ENCODE data around the gene NDOR1.
A peak's percentile ranks its signal among the peaks of the same experiment; 100 is the strongest.

The NDOR1 gene

GRCh38 chr9:137178201-137178938 lies 27.1 kb upstream of the NDOR1 start:
- intact Hi-C loops (cut with DNase I): no loop called here
- no peak for DNase-seq

- no peak for DNase-seq
- intact Hi-C loops (cut with DNase I): no loop called here
Measured at GRCh38 chr9:137178939-137179630, 26.4 kb upstream of the NDOR1 start.

- intact Hi-C loops (cut with DNase I): loop anchor here (10.0 kb wide), 1 partner anchor 55 kb away; no protein-coding TSS in a partner anchor
Measured at GRCh38 chr9:137179761-137180160, 25.7 kb upstream of the NDOR1 start.

GRCh38 chr9:137180491-137180890 lies 25.0 kb upstream of the NDOR1 start:
- intact Hi-C loops (cut with DNase I): loop anchor here (10.0 kb wide), 1 partner anchor 56 kb away; no protein-coding TSS in a partner anchor
- no peak for DNase-seq

More at GRCh38 chr9:137179761-137180160, 25.7 kb upstream of the NDOR1 start:
- DNase-seq: no peak

- DNase-seq: no peak
- intact Hi-C loops (cut with DNase I): loop anchor here (10.0 kb wide), 1 partner anchor 57 kb away; no protein-coding TSS in a partner anchor
Measured at GRCh38 chr9:137181680-137182079, 23.8 kb upstream of the NDOR1 start.

GRCh38 chr9:137182836-137183235 lies 22.7 kb upstream of the NDOR1 start:
- intact Hi-C loops (cut with DNase I): loop anchor here (10.0 kb wide), 1 partner anchor 58 kb away; no protein-coding TSS in a partner anchor
- DNase-seq: no peak

- intact Hi-C loops (cut with DNase I): loop anchor here (10.0 kb wide), 1 partner anchor 59 kb away; no protein-coding TSS in a partner anchor
Measured at GRCh38 chr9:137183980-137184595, 21.4 kb upstream of the NDOR1 start.

GRCh38 chr9:137184881-137185660 lies 20.4 kb upstream of the NDOR1 start:
- no peak for DNase-seq
- intact Hi-C loops (cut with DNase I): loop anchor here (5.0 to 10.0 kb wide), 2 partner anchors 42 to 60 kb away; partner anchors contain the start of genes CYSRT1 and RNF224

More at GRCh38 chr9:137183980-137184595, 21.4 kb upstream of the NDOR1 start:
- DNase-seq: no peak

GRCh38 chr9:137185921-137186320 lies 19.6 kb upstream of the NDOR1 start:
- intact Hi-C loops (cut with DNase I): loop anchor here (5.0 to 10.0 kb wide), 2 partner anchors 41 to 61 kb away; partner anchors contain the start of genes CYSRT1 and RNF224
- DNase-seq: no peak

GRCh38 chr9:137186385-137186784 lies 19.1 kb upstream of the NDOR1 start:
- intact Hi-C loops (cut with DNase I): loop anchor here (5.0 to 10.0 kb wide), 2 partner anchors 41 to 62 kb away; partner anchors contain the start of genes CYSRT1 and RNF224
- DNase-seq: no peak

- intact Hi-C loops (cut with DNase I): loop anchor here (5.0 to 10.0 kb wide), 2 partner anchors 40 to 63 kb away; partner anchors contain the start of genes CYSRT1 and RNF224
- no peak for DNase-seq
Measured at GRCh38 chr9:137187386-137187785, 18.1 kb upstream of the NDOR1 start.

GRCh38 chr9:137188086-137188489 lies 17.4 kb upstream of the NDOR1 start:
- DNase-seq: no peak
- intact Hi-C loops (cut with DNase I): loop anchor here (5.0 to 10.0 kb wide), 2 partner anchors 39 to 63 kb away; partner anchors contain the start of genes CYSRT1 and RNF224

- DNase-seq: peak; percentile 85 to 97 (median 93)
- intact Hi-C loops (cut with DNase I): loop anchor here (5.0 to 10.0 kb wide), 2 partner anchors 39 to 64 kb away; partner anchors contain the start of genes CYSRT1 and RNF224
Measured at GRCh38 chr9:137188490-137189296, 16.8 kb upstream of the NDOR1 start, which contains the start of the genes ANAPC2 and SSNA1. Gene ANAPC2, minus strand, starts transcription at chr9:137188560. Its CDS starts 28 bp downstream, at chr9:137188532. Gene SSNA1, plus strand, starts transcription at chr9:137188676. Its CDS starts 51 bp downstream, at chr9:137188727.

- DNase-seq: no peak
- intact Hi-C loops (cut with DNase I): loop anchor here (5.0 to 10.0 kb wide), 2 partner anchors 38 to 65 kb away; partner anchors contain the start of genes CYSRT1 and RNF224
Measured at GRCh38 chr9:137189297-137190295, 15.9 kb upstream of the NDOR1 start.

- intact Hi-C loops (cut with DNase I): no loop called here
- no peak for DNase-seq
Measured at GRCh38 chr9:137190315-137190856, 15.1 kb upstream of the NDOR1 start.

GRCh38 chr9:137191245-137191644 lies 14.3 kb upstream of the NDOR1 start:
- no peak for DNase-seq
- intact Hi-C loops (cut with DNase I): no loop called here

All from head of caudate nucleus (tissue), 42 donors.